Heart right ventricle (tissue), 16 donors: ENCODE data around the gene TMEM242. TPM values are rescaled to one million over a fixed set of nuclear protein-coding genes. Genes with fewer than 3 reads are reported as not detected.
A peak's percentile ranks its signal among the peaks of the same experiment; 100 is the strongest.

Experiments used
- ATAC-seq, 8 donors: fragments of 200-7000 bp; cut with Tn5 transposase; one replicate each; pipeline ENCODE4 v1.9.1; 2020; ENCODE audit warnings: mild to moderate bottlenecking in 8 of 8, moderate library complexity in 8 of 8, moderate number of reproducible peaks in 1 of 8
- DNase-seq, 2 donors: peaks; one replicate each; pipeline ENCODE4 v3.0.0-alpha.2; 2020
- H3K27ac ChIP-seq, 10 donors: fragments of 200-600 bp; sonication (generic) in 2 of 10; one replicate each; pipeline versions ENCODE4 v1.5.0 to v1.8.0; 2020 to 2022; ENCODE audit warnings: mild to moderate bottlenecking in 3 of 10
- H3K27me3 ChIP-seq, 7 donors: fragments of 200-600 bp; one replicate each; pipeline ENCODE4 v1.8.0; 2021 to 2022; ENCODE audit warnings: mild to moderate bottlenecking in 2 of 7
- H3K36me3 ChIP-seq, 9 donors: fragments of 200-600 bp; sonication (generic) in 1 of 9; one replicate each; pipeline versions ENCODE4 v1.5.0 to v1.8.0; 2020 to 2022; ENCODE audit warnings: mild to moderate bottlenecking in 2 of 9
- H3K4me1 ChIP-seq, 9 donors: fragments of 200-600 bp; sonication (generic) in 1 of 9; one replicate each; pipeline versions ENCODE4 v1.5.0 to v1.8.0; 2020 to 2022; ENCODE audit warnings: mild to moderate bottlenecking in 4 of 9
- H3K4me3 ChIP-seq, 10 donors: fragments of 200-600 bp; sonication (generic) in 2 of 10; one replicate each; pipeline versions ENCODE4 v1.5.0 to v1.8.0; 2020 to 2022; ENCODE audit warnings: mild to moderate bottlenecking in 7 of 10, moderate library complexity in 2 of 10
- H3K9me3 ChIP-seq, 11 donors: fragments of 200-600 bp in 10 of 11; sonication (generic) in 2 of 11; one replicate each; pipeline versions ENCODE4 v1.5.0 to v1.8.0; 2013 to 2022; ENCODE audit warnings: mild to moderate bottlenecking in 2 of 11, control low read depth in 1 of 11, moderate library complexity in 1 of 11
- CTCF ChIP-seq, 9 donors: fragments of 200-600 bp; sonication (generic) in 2 of 9; IDR thresholded peaks; one replicate each; pipeline versions ENCODE4 v1.5.0 to v1.8.0; 2021 to 2022; ENCODE audit warnings: antibody characterized with exemption in 9 of 9, mild to moderate bottlenecking in 5 of 9, moderate library complexity in 1 of 9
- WGBS, 2 donors: extraction: QIAGEN DNeasy Blood & Tissue Kit; methylation state at CpG; one replicate each; pipeline ENCODE4 v1.1.7; 2013; ENCODE audit warnings: inconsistent platforms in 1 of 2; 5-methylcytosine and 5-hydroxymethylcytosine counted together
- intact Hi-C, 10 donors: fragments of 100-400 bp; cut with DNase I; formaldehyde crosslinking; loops; one replicate each; pipeline versions ENCODE4 v1.11.1 to v1.14.2; 2022
- polyA plus RNA-seq, 2 donors: library from polyadenylated mRNA; stranded (reverse); fragments of 200-250 nt; gene quantifications; one replicate each; pipeline ENCODE4 v1.2.3, GENCODE V29; 2013
- total RNA-seq, 10 donors: library from RNA; stranded (reverse); fragmentation: NEBNext Ultra II Directional in 3 of 10; extraction: Animal tissue kit (Norgen Biotek cat#: 25700) in 3 of 10; gene quantifications; one replicate each; pipeline versions ENCODE4 v1.2.1 to v1.2.4, GENCODE V29; 2021 to 2023
- donor health status: Arrhythmogenic right ventricular cardiomyopathy.
- donor health status: ischemic (EF 13 %, LVEDD 7.1; RV severe dilation, severe dysfunction).
- donor health status: healthy with polysubstance abuse.
- donor health status: DM: no; HTN: yes; CAD: no.
- donor health status: DM: no; HTN: no; CAD: no.
- donor health status: ischemic (EF 25% LVEDD 6.9; RV normal size, moderate dysfunction).
- donor health status: ischemic (EF 25% LVEDD 5.7; RV mildly dilated, moderate dysfunction).
- donor health status: healthy.
- donor health status: DM: yes; HTN: yes; CAD: no.
- donor health status: Ischemic cardiomyopathy.
- donor health status: ischemic (EF 35%, LVEDD 5.7; RV mildly dilated, moderate dysfunction).
- donor health status: nonischemic (EF 11% LVEDD 7.7; RV severe dilation, severe dysfunction).
- donor health status: DM: yes; HTN: yes; CAD: no.
- donor health status: PGD.
- donor health status: ischemic (EF 29% LVEDD 5.4; RV normal size, mild dysfunction).
- donor health status: nonischemic (EF 23%, LVEDD 6.1; RV moderate dilation, normal function).

Gene TMEM242
- total and polyA plus RNA-seq, 12 donors = 8.9 to 18.7 (median 16.2) TPM

DNA sequence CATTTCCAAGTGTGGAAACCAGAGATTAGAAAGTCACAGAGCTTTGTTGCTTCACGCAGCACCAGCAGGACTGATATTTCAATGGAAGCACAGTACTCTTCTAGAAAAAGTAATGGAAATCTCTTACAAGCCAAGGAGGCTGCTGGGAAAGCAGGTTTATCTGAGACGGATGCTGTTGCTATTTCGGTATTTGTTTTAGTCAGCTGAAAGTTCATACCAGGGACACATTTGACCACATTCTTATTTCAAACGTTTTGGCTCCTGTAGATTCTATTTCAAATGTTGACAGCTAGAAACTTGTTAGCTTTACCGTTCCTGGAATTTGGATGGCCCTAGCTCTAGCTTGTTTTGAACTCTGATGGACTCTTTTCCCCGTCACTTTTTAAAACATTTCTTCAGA lies 3.7 kb upstream of the TMEM242 start:
- DNase-seq = no peak
- no peak for TF ChIP-seq CTCF (IDR thresholded peaks at IDR 0.05)
- Histone ChIP-seq H3K36me3 (peaks cover 0 to 4% (median 0%) of the 10 kb centered on the region in 9 donors), H3K27ac (peak overlapping the region; percentile 15 to 96 (median 76)), H3K27me3 (no peaks in the 10 kb centered on the region), H3K4me1 (peaks cover 11 to 56% (median 25%) of the 10 kb centered on the region in 9 donors), H3K9me3 (no peaks in the 10 kb centered on the region), H3K4me3 (no peak overlapping the region)
- intact Hi-C loops = loop anchor here in 2 of 10 donors (10.0 kb wide), 3 partner anchors 108 to 748 kb away; no protein-coding TSS in a partner anchor
- peak in 1 of 8 donors; percentile 9 for ATAC-seq
- 10 to 17% methylated on average over 6 of the region's 6 CpGs for WGBS, 2 donors

DNA sequence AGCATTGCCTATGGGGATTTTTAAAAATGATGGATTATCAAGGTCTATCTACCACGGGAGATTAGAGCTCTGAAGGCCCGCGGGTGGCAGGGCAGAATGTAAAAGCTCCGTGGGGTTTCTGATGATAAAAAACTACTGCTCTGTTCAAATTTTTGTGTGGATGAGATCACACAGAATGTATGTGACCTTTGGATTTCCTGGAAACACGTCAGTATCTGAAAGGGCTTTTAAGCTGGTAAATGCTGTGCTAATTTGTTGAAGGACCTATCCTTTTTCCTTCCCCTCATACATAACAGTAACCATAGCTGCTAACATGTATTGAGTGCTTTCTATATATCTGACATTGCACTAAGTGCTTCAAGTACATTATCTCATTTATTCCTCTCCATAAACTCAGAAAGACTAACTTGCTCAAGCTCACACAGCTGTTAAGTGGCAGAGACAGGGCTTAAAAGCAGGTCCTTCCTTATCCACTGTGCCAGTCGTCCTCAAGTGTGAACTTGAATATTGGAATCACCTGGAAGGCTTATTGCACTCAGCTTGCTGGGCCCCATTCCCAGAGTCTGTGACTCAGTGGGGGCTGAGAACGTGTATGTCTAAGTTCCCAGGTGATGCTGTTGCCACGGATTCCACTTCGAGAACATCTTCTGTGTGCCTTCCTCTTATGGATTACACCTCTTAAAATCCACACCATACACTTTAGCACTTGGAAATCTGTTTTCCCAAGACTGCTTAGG lies 1.9 kb upstream of the TMEM242 start:
- Histone ChIP-seq H3K9me3 (no peaks in the 10 kb centered on the region), H3K4me1 (peaks cover 11 to 53% (median 30%) of the 10 kb centered on the region in 9 donors), H3K27ac (peak overlapping the region in 7 of 10 donors; percentile 20 to 98 (median 94)), H3K4me3 (no peak overlapping the region), H3K27me3 (no peaks in the 10 kb centered on the region), H3K36me3 (peaks cover 0 to 22% (median 0%) of the 10 kb centered on the region in 9 donors)
- ATAC-seq (no peak), DNase-seq (no peak)
- intact Hi-C loops = loop anchor here in 3 of 10 donors (2.0 to 10.0 kb wide), 4 partner anchors 110 to 750 kb away; no protein-coding TSS in a partner anchor
- no peak for TF ChIP-seq CTCF (IDR thresholded peaks at IDR 0.05)
- 39 to 50% methylated on average over 9 of the region's 9 CpGs for WGBS, 2 donors

DNA sequence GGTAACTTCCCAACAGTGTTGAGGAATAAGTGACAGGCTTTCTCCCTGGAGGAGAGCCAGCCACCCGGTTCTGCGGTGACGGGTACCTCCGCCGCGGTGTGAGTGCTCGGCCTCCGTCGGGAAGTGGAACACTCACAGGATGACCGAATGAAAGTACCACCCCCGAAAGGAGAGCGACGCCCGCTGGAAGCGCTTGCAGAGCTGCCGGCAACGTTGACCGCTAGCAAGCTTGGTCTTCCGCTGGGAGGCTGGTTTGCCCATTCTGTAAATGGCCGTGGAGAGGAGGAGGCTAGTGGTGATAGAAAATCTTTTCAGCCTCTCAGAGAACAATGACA lies 614 bp upstream of the TMEM242 start:
- H3K9me3 ChIP-seq = no peaks in the 10 kb centered on the region
- peak overlapping the region; percentile 74 to 98 (median 95) for H3K27ac ChIP-seq
- 0 to 1% methylated on average over 20 of the region's 20 CpGs for WGBS, 2 donors
- H3K36me3 ChIP-seq = peaks cover 0 to 35% (median 0%) of the 10 kb centered on the region in 9 donors
- ATAC-seq (peak; percentile 73 to 90 (median 84)), DNase-seq (peak; percentile 76 to 85)
- H3K4me1 ChIP-seq = peaks cover 11 to 44% (median 30%) of the 10 kb centered on the region in 9 donors
- peak in 3 of 9 donors; percentile 8 to 24 (median 19) for TF ChIP-seq CTCF (IDR thresholded peaks at IDR 0.05)
- intact Hi-C loops = loop anchor here in 8 of 10 donors (2.0 to 10.0 kb wide), 7 partner anchors 57 to 751 kb away; partner anchors contain the start of gene ZDHHC14 (in 7 of the 8)
- peak overlapping the region; percentile 61 to 88 (median 76) for H3K4me3 ChIP-seq
- H3K27me3 ChIP-seq = no peaks in the 10 kb centered on the region

- DNase-seq = peak; percentile 85 to 87
- Histone ChIP-seq H3K9me3 (no peaks in the 10 kb centered on the region), H3K27me3 (no peaks in the 10 kb centered on the region), H3K27ac (peak overlapping the region; percentile 74 to 98 (median 95)), H3K4me3 (peak overlapping the region; percentile 61 to 88 (median 76)), H3K36me3 (peaks cover 0 to 46% (median 10%) of the 10 kb centered on the region in 9 donors), H3K4me1 (peaks cover 11 to 37% (median 31%) of the 10 kb centered on the region in 9 donors)
- peak in 2 of 8 donors; percentile 88 to 93 for ATAC-seq
- intact Hi-C loops = loop anchor here in 8 of 10 donors (2.0 to 10.0 kb wide), 6 partner anchors 58 to 752 kb away; partner anchors contain the start of gene ZDHHC14 (in 7 of the 8)
- no peak for TF ChIP-seq CTCF (IDR thresholded peaks at IDR 0.05)
- WGBS, 2 donors = 2% methylated on average over 21 of the region's 21 CpGs
These were observed 496 bp downstream of the TMEM242 start for GRCh38 chr6:157322792-157323254.
